DMS153 (cell line): Measurements from ENCODE around the gene PACRG.

ENCODE experiments used
- DNase-seq: peaks from one replicate; lab custom pipeline; 2025; lab: John Stamatoyannopoulos, UW

PACRG gene

DNA sequence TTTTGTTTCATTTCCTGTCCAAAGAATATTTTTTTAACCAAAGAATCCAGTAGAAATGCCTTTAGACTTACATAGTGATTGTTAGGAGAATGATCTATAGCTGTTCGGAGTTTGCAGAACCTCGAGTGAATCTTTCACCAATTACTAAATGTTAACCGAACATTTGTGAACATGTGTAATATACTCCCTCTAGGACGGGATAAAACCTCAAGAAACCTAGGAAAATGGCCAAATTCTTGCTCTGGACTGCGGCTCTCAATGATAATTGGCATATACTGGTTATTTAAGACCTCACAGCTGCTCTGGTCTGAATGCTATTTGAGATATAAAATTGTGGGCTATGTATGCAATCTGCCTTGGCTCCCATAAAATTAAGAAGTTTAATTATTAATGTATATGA, 137.1 kb downstream of the PACRG start:
- DNase-seq, result no peak

DNA sequence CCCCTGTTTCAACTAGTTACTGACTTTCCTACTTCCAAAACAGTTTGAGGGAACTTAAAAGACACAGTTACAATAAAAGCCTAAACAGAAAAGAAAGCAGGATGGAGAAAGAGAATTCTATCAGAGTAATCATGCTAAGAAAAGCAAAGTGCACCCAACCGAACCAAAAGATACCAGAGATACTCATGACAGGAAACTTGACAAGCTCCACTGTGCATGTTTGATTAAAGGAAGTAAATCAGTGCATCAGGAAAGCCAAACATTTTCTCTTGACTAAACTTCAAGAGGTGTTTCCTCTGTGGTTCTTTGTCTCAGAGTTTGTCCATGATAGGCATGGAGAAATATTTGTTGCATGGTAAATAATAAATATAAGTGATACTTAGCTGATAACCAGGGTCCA, 138.9 kb downstream of the PACRG start:
- no peak for DNase-seq

- no peak for DNase-seq
Observed at GRCh38 chr6:162868397-162868796, 140.6 kb downstream of the PACRG start.

GRCh38 chr6:162871966-162872365, 144.2 kb downstream of the PACRG start:
- DNase-seq, result no peak

DNA sequence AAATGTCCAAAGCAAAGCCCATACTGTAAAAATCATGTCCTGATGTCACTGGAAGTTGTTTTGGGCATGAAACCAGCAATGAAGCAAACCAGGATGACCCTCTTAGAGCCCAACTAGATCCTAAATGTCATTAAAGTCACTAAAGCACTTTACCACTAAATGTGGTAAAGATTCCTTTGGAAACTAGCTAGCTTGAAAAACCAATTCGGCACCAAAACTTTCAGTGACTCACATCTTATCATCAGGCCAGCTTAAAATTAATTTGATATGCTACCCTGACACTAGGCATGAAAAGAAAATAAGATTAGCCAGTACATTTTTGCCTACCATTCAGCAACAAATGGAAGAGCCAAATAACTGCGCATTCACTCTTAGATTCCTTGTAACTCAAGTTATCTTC, 145.8 kb downstream of the PACRG start:
- DNase-seq, result no peak

DNA sequence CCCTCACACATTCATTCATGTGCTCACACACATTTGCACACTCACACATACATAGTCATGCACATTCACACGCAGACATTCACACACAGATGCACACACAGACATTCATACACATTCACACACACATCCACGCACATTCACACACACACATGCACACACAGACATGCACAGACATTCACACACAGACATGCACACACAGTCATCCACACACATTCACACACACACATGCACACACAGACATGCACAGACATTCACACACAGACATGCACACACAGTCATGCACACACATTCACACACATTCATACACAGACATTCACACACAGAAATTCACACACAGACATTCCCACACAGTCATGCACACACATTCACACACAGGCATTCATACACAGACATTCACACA, 147.3 kb downstream of the PACRG start:
- no peak for DNase-seq

DNA sequence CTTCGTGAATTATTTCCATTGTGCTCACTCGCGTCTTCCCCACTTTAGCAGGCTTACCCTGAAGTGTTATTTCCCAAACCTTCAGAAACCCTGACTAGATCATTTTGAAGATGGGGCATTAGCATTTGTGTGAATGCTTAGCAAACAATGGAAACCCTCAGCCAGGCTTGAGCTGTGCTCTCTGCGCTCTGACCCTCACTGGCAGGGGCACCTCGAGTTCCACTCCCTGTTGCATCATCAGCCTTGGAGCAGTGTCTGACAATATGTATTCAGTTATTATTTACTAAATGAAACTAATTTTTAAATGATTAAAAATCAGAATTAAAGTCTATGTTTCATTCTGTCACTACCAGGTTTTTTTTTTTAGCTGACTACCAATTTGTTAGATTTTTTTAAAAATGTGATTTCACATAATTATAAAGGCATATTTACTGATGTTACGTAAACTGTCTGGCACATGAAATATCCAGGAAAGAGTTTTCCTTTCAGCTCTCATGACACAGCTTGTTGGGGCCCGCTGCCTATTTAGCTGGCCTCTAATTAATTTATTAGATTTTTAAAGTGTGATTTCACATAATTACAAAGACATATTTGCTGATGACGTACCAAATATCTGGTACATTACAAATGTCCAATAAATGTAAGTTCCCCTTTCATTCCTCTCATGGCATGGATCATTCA, 155.2 kb downstream of the PACRG start:
- DNase-seq, result no peak

DNA sequence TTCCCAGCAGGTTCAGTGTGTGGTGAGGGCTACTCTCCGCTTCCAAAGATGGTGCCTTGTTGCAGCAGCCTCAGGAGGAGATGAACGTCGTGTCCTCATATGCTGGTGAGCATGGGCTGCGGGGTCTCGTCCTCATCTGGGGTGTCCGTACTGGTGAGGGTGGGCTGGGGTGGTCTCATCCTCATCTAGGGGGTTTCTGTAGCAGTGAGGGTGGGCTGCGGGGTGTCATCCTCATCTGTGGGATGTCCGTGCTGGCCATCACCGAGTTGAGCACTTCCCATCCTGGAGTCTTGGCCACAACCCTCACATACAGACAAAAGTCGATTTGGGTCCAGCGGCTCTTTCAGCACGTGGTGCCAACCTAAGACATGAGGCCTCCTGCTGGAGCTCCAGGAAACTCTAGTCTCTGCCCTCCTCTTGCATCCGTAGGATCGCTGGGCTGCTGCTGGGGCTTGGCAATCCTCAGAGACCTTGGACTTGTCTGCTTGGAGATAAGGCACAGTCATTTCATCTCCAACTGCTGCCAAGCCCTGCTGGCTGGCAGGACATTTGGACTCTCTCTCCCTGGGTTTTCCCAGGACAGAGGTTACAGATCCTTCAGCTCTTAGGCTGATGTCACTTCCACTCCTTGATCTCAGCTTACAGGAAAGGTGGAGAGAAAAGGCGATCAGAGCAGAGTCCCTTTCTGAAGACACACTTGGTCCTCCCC, 160.4 kb downstream of the PACRG start:
- DNase-seq, result no peak

DNA sequence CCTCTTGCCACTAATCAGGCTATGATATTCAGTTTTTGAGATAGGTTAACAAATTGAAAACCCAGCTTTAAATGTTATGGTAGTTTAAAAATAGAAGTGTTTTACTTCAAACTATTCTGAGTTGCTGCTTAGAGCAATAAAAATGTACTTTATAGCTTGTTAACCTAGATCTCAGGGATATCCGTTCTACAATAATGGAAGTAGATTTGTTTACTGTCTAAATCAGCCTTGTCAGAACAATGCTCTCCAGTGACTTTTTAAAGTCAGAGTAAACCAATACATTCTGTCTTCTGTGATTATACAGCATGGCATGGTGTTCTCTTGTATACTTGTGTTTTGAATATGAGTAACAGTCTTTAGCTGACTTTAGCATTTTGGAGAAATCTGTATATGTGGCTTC, 161.5 kb downstream of the PACRG start:
- DNase-seq, result no peak

- DNase-seq, result no peak
Observed at GRCh38 chr6:162898011-162898410, 170.2 kb downstream of the PACRG start.

DNA sequence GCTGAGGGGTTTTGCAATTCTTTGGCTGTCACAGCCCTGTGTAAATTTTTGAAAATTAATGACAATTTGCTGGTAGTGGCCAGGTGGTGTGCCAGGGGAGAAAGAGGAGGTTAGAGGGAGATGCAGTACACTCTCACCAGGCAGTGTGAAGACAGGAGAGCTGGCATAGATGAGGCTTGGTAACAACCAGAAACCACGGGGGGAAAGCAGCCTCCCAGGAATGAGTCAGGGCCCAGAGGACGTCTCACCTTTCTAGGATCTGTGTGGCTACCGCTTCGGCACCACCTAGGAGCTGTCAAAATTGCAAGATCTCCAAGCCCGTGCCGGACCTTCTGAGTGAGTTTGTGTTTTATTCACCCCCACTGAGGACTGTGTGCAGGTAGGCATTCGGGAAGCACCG, 171.4 kb downstream of the PACRG start:
- no peak for DNase-seq

- no peak for DNase-seq
Observed at GRCh38 chr6:162900503-162900902, 172.7 kb downstream of the PACRG start.

GRCh38 chr6:162904069-162904663, 176.4 kb downstream of the PACRG start:
- DNase-seq, result no peak

- no peak for DNase-seq
Observed at GRCh38 chr6:162906479-162906878, 178.7 kb downstream of the PACRG start.

DNA sequence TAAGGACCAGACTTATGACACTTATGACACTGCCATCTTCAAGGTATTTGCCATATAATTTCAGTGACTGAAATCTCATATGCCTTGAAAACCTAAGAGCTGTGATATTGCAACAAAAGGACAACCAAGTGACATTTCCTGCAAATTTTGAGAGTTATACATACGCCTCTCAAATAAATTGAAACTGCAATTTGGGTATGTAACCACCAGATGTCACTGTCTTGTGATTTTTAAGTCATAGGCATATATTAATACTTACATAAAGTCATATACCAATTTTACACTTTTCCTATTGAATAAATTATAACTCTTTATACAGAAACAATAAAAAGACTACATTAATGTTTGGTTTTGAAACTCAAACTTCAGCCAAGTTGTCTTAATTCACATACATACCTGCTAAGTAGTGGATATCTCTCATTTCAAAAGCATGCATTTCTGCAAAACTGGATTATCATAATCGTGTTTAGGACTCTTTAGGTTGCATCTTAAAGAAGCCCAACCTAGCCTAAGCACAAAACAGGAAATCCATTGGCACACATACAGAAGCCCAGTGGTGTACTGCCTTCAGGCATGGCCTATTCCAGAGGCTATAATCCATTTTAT, 180.2 kb downstream of the PACRG start:
- DNase-seq, result no peak

- no peak for DNase-seq
Observed at GRCh38 chr6:162913206-162913605, 185.4 kb downstream of the PACRG start.

- DNase-seq, result no peak
Observed at GRCh38 chr6:162917506-162917905, 189.7 kb downstream of the PACRG start.

GRCh38 chr6:162921062-162921461, 193.3 kb downstream of the PACRG start:
- no peak for DNase-seq

DNA sequence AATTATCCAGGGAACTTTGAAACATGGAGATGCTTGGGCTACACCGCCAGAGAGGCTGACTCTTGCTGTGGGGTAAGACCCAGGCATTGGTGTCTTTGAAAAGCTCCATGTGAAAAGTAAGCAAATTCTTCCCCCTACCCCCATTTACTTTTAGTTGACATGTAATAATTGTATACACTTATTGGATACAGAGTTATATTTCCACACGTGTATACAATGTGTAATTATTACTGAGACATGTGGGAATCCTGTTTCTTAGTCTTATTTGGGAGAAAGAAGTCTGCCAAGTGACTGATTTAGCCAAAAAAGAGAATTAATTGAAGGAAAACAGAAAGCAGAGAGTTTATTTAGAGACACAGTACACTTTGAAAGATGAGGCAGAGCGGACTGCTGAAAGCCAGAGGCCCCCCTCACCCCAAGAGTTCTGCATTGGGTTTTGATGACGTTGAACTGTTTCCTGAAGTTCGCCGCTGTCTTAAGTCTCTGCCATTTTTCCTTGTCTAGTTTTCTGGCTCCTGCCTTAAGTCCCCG, 193.8 kb downstream of the PACRG start:
- DNase-seq, result no peak

DNA sequence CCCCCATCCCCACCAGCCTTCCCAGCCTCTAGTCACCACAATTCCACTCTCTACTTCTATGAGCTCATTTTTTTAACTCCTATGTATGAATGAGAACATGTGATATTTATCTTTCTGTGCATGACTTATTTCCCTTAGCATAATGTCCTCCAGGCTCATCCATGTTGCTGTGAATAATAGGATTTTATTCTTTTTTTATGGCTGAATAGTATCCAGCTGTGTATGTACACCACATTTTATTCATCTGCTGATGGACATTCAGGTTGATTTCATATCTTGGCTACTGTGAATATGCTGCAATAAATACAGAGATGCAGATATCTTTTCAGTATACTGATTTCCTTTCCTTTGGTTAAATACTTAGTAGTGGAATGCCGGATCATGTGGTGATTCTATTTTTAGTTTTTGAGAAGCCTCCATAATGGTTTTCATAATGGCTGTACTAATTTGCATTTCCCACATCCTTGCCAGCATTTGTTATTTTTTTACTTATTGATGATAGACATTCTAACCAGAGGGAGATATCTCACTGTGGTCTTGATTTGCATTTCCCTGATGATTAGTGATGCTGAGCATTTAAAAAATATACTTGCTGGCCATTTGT, 194.9 kb downstream of the PACRG start:
- no peak for DNase-seq

GRCh38 chr6:162934844-162935243, 207.1 kb downstream of the PACRG start:
- DNase-seq, result no peak

GRCh38 chr6:162940426-162940825, 212.7 kb downstream of the PACRG start:
- no peak for DNase-seq
